NAMALWA (cell line): Measurements from ENCODE around the gene ANXA1.
A peak's percentile ranks its signal among the peaks of the same experiment; 100 is the strongest.
"Not testable (repeated sequence)": the region's sequence is repeated elsewhere in the genome, so short reads cannot be mapped to it uniquely, and the experiment has no call there.

Experiments used
- DNase-seq: peaks from one replicate; pipeline ENCODE4 v3.0.0-alpha.2; 2015; ENCODE audit warnings: low spot score

The ANXA1 gene

DNA sequence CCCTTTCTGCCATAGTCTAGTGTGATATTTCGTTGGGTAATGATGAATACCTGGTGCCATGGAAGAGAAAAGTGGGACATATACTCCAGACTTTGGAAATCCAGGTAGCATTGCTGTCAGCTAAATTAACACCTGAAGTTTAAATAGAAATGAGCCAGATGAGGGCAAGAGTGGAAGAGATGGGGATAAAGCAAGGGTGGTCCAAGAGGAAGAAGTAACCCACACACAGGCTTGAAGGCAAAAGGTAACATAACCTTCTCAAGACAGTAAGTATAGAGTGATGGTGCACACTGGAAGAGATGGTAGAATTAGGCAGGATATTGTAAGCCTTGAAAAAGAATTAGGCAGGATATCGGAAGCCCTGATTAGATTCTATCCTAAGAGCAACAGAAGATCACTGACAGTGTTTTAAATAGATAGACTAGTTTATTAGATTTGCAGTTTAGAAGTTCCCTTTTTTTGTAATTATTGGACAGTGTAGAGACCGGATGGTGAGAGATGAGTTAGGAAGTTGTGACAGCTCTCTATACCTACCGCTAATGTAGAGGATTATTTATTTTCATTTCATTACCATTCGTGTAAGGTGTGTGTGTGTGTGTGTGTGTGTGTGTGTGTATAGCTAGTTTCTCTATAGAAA lies 16.8 kb downstream of the ANXA1 start:
- DNase-seq, result no peak

DNA sequence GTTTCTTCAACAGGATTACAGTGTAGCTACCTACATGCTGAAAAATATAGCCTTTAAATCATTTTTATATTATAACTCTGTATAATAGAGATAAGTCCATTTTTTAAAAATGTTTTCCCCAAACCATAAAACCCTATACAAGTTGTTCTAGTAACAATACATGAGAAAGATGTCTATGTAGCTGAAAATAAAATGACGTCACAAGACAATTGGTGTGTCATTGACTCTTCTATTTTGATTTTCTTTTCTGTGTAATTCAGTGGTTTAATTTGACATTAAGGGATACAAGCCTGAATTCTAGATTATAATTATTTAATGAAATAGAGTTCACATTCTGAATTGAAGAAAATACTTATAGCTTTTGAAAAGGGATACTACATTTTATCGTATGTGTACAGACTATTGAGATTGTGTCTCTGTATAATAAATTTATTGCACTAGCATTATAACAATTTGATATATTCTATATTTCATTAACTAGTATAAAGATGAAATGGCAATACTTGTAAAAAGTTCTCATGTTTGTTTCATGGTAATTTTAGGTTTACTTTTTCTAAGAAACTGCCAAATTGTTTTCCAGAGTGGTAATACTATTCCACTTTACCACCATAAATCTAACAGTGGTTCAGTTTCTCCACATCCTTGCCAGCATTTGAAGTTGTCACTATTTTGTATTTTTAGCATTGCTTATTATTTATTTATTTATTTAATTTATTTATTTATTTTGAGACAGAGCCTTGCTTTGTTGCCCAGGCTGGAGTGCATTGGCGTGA lies 18.7 kb downstream of the ANXA1 start:
- DNase-seq, result no peak

DNA sequence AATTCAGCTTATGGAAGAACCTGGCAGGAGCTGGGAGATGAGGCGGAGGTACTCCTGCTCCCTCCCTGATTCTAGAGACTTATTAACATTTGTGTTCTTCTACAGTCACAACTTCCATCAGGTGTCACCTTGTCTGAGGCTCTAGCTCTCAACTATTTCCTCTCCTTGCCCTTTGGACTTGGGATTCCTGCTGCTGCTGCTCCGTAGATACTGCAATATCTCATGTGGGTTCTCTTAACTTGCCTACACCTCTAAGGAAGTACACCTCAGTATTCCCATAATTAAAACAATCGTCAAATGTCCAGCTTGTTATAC lies 21.2 kb downstream of the ANXA1 start:
- DNase-seq, result no peak

DNA sequence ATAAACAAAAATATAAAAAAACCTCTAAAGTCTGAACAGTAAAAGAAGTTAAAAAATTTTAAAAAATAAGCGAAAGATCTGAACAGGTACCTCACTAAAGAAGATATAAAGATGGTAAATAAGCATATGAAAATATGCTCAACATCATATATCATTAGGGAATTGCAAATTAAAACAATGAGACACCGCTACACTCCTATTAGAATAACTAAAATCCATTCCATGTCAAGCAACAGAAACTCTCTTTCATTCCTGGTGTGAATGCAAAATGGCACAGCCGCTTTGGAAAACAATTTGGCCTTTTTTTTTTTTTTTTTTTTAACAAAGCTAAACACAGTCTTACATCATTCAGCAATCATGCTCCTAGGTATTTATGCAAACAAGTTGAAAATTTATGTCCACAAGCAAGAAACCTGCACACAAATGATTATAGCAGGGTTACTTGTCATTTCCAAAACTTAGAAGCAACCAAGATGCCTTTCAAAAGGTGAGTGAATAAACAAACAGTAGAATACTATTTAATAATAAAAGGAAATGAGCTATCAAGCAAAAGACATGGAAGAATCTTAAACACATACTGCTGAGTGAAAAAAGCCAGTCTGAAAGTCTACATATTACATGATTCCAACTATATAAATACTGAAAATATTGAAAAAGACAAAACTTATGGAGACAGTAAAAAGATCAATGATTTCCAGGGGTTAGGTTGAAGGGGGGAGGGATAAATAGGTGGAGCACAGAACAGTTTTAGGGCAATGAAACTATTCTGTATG lies 22.1 kb downstream of the ANXA1 start:
- no peak for DNase-seq

DNA sequence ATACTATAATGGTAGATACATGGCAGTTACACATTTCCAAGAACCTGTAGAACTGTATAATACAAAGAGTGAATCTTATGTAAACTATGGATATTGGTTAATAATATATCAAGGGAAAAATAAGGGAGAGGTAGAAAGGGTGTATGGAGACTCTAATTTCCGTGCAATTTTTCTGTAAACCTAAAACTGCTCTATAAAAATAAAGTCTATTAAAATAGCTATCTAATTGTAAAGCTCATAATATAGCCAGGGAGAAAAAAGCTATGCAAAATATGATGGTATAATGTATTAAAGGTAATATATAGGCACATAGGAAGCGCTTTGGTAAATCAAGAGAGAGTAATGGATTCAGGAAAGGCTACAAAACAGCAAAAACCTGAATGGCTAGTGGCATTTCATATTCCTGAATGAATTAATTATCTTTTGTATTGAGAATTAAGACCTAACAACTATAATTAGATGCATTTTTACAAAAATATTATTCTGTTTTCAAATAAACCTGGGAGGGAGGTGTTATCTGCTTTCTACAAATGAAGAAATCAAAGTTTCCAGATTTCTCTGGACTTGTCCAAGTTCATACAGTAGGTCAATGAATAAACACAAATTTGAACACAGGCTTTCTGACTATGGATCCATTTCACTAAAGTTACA lies 22.8 kb downstream of the ANXA1 start:
- DNase-seq, result no peak

DNA sequence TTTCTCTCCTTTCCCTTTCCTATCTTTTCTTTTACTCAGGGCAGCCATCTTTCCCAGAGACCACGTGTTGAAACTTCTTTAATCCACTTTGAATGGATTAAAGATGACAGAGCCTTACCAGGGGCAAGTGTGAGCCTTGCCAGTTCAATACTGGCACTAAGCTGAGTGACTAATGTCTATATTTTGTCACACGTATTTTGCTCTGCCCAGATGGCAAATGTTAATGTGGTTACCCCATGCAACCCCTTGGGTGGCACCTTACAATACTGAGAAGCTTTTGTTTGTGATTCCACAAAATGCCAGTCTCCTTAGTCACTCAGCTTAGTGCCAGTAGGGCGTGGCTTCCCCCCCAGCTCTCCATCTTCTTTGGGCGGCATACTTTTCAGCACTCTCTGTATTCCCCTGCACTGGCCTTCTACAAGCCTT lies 24.8 kb downstream of the ANXA1 start:
- DNase-seq, result no peak

DNA sequence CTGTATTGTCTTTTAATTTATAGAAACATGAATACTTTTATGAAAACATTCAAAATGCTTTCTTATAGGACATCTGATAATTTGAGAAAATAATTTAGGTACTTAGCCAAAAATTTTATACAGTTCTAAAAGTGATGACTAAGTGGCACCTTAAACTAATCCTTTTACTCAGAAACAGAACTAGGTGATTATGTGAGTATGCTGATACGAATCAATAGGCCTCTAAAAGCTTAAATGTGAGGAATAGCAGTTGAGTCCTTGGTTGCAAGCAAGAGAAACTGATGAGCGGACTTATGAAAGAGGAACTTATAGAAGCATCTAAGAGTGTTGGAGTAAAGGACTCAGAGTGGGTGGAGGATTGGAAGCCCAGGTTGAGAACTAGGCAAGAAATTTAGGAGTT lies 26.4 kb downstream of the ANXA1 start:
- DNase-seq, result no peak

DNA sequence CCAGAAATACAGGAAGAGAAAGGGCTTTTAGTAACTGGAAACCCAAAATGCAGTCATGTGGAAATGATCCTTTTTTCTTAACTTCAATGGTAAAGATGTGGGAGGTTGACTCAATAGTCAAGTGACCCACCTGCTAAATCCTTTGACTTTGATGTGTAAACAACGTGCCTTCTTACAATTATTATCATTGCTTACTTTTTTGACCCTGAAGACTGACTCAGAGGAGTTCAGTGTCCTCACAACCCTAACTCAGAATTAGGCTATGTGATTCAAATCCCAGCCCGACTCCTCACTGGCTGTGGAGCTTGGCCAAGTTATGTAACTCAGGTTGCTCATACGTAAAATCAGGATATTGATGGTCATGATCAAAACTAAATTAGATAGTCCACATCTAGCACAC lies 27.9 kb downstream of the ANXA1 start:
- DNase-seq, result no peak

DNA sequence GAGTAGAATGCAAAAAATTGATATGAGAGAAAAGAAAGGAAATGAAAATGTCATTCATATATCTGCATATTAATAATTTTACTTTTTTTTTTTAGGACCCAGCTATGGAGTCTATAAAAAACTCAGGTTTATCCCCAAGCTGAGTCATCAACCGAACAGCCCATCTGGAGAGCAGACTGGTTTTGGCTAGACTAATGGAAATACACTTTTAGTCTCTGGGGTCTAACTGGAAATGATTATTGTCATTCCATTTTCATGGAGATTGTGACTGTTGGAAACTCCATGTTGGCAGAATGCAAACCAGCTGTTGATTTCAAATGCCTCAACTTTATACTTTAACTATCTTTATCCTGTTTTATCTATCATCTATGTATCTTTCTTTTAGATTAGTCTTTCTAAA lies 28.7 kb downstream of the ANXA1 start:
- no peak for DNase-seq

DNA sequence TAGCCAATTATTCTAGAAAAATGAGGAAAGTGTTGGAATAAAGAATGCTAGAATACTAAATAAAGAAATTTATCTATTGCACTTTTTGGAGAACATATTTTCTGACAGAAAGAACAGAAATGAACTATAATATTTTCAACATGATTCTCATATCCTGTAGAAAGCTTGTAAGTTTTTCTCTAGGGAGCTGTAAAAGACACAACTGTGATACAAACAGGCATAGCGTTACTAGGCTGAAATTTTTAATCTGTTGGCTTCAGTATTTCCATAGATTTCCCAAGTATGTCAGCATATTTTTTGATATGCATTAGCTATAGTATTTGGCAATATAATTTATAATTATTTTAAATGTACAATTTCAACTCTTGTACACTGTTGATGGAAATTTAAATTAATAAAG lies 31.3 kb downstream of the ANXA1 start:
- DNase-seq, result no peak

DNA sequence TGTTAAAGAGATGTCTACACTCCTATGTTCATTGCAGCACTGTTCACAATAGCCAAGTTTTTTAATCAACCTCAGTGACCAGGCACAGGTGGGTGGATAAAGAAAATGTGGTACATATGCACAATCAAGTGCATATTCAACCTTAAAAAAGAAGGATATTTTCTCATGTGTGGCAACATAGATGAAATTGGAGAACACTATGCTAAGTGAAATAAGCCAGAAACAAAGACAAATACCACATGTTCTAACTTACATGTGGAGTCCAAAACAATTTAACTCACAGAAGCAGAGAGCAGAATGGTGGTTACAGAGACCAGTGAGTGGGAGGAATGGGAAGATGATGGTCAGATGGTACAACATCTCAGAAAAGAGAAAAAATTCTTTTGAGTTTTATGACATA lies 31.8 kb downstream of the ANXA1 start:
- DNase-seq, result no peak

DNA sequence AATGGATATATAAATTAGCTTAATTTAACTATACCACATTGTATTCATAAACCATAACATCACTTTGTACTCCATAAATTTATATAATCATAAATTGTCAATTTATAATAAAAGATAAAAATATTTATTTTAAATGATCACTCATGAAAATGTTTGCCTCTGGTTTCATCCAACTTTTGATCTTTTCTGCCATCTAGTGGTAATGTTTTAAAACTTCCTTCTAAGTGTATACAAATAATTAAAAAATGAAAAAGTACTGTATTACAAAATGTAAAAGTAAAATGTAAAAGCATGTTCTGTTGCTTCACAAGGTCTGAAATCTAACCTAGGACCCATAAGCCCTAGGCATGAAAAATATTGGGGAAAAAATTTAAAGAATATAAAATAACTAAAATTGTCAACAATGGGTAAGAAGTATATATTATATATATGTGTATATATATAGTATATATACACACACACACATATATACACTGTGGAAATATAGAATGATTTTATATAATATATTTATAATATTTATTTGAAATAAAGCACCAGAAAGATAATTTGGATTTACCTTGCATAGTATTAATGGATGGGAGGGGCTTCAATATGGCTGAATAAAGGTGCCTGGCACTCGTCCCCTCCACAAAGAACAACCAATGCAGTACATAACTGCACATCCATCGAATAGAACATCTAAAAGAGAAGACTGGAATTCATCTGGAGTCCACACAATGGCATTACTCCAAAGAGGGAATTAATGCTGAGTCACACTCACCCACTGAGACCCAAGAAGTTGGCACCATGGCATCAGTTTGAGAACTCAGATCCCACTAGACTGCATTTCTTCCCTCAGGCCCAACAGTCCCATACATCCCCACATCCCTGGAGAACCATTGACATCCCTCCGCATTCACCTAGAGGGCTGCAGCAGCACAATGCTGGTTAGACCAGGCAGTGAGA lies 32.5 kb downstream of the ANXA1 start:
- DNase-seq, result peak; percentile 61

DNA sequence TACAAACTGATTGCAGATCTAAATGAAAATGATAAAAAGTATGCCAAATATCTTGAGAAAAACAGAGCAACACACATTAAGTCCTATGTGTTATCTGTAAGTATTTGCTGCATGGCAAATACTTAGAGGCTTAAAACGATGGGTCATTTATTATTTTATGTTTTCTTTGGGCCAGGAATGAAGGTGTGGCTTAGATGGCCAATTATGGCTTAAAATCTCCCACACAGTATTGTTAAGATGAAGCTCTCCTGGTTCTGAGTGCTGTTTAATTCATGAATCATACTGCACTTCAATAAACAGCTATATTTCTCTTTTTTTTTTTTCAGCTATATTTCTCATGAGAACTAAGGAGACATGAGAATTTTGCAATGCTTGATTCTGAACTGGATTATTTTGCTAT lies 39.4 kb downstream of the ANXA1 start:
- not testable (repeated sequence) for DNase-seq

DNA sequence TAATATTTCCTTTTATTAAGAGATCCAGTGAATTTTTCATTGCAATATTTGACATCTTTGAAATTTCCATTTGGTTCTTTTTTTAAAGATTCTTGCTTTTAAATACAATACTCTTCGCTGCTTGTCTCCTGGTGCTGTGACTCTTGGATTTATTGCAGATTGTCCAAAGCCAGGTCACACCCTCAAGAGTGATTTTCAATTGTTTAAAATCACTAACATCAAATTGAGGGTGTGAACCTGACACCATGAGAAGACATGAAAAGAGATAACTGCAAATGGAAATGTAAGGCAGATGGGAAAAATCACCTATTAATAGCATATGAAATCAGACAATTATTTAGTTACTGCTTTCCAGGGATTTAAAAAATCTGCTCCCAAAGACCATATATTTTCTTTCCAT lies 42.6 kb downstream of the ANXA1 start:
- DNase-seq, result no peak

DNA sequence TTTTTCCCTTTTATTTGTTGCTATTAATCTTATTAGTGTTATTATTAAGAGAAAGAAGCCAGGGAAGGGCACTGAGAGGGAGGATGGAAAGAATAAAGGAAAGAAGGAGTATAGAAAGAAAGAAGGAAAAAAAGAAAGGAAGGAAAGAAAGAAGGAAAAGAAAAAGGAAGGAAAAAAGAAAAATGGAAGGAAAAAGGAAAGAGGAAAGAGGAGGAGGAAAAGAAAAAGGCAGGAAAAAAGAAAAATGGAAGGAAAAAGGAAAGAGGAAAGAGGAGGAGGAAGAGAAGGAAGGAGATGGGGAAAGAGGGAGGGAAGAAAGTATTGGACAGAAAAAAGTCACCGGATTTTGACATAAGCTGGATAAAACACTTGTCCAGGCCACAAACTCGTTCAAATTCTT lies 47.8 kb downstream of the ANXA1 start:
- DNase-seq, result no peak

DNA sequence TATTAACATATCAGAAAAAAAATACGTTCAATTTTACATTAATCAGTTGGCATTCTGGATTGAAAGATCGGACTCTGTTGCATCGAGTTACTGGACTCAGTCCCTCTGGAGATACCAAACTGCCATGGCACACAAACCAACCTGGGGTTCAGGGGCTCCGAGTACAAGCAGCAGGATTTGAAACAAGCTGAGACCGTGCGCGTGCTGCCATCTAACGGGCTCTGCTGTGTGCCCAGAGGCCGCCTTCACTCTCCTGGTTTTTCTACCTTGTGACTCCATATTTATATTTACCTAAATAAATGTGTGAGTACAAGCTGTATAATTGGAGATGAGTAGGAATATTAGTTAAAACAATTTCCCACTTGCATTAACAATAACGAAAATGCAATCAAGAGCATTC lies 48.2 kb downstream of the ANXA1 start:
- DNase-seq, result no peak

DNA sequence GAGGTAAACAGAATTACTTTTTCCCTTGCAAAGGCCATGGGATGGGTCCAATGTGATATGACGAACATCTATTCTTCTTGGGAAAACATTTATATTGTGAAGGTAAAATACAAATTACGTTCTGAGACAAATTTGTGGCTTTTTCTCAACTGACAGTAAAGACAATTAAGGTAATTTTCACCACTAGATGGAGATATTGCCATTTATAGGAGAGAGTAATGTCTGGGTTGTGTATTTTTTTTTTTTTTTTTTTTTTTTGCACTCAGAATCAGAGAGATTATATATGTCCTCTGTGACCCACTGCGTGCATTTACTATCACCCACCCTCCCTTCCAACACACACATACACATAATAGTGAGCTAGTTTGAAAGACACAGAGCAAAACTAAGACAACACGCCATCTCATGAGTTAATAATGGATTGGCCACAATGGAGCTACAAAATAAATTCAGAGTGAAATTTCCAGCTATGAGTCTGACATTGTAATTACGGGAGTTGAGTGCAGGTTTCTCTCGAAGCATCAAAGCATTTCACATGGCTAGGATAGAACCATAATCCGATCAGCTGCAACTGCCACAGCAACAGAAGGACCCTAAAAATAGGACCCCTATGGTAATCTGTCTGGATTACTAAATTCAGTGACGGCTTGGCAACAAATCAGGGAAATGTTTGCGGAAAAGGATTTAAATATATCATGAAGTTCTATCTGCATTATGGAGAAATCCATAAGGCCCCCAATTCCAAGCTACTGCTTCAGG lies 49.2 kb downstream of the ANXA1 start:
- peak; percentile 64 for DNase-seq

DNA sequence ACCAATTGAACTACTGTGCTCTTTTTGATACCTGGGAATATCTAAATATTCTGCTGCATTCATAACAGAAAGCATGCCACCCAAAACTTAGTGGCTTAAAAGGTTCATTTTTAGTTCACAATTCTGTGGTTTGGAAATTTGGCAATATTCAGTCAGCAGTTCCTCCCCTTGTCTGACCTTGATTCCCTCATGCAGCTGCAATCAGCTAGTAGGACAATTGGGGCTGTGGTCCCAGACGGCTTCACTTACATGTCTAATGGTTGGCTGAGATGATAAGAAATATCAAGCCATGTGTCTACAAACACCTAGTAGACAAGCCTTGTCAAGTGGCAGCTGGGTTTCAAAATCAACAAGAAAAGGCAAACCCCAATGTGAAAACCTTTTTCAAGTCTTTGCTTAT lies 51.3 kb downstream of the ANXA1 start:
- no peak for DNase-seq

DNA sequence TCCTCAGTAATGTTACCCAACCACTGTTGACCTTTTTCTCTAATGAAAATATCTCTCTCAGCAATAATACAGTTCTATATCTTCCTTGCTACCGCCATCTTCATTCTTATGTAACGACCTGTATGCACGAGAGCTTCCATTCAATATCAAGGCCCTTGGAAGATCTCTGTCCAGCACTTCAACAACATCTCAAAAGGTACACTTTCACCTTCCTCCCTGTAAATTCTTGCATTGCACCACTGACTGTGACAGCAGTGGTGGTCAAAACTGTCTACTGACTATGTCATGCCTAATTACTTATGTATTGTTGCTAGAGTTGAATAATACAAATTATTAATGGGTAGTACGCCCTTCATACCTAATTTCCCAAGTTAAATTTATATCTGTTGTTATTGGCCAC lies 53.3 kb downstream of the ANXA1 start:
- no peak for DNase-seq

DNA sequence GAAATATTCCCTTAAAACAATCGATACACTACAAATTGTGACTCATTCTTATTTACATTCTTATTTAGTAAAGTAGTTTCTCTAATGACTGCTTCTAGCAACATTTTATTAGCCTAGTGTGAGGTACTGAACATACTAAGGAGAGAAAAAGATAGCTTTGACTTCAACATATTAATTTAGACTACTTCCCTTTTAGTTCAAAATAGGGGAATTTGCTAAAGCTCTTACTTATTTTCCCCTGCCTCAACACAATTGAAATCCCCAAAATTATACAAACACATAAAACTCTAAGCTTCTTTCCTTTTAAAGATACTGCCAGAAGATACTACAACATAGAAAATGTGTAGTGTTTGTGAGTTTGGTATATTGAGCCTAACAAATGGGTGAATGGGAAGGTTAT lies 55.2 kb downstream of the ANXA1 start:
- DNase-seq, result no peak
